Suprapubic skin (tissue), 4 donors: ENCODE measurements around the gene ZBTB16.

ENCODE experiments used
- CTCF ChIP-seq, 2 donors: fragments of 200-600 bp in 1 of 2; fragments of 450-650 bp in 1 of 2; sonication (generic) in 1 of 2; IDR thresholded peaks; one replicate each; pipeline ENCODE4 v1.5.1; 2016 to 2019; ENCODE audit warnings: antibody characterized with exemption in 2 of 2, mild to moderate bottlenecking in 1 of 2, moderate library complexity in 1 of 2
- EP300 ChIP-seq: sonication (generic); formaldehyde crosslinking; IDR thresholded peaks from one replicate; pipeline ENCODE4 v1.6.1; 2017; ENCODE audit warnings: antibody characterized with exemption
- POLR2A ChIP-seq, 2 donors: fragments of 450-650 bp; IDR thresholded peaks; one replicate each; pipeline ENCODE4 v1.6.1; 2017; ENCODE audit warnings: antibody characterized with exemption in 2 of 2, mild to moderate bottlenecking in 2 of 2, moderate library complexity in 2 of 2
- POLR2AphosphoS5 ChIP-seq, 3 donors: sonication (generic); formaldehyde crosslinking; IDR thresholded peaks; one replicate each; pipeline ENCODE4 v1.6.1; 2017; ENCODE audit warnings: antibody characterized with exemption in 3 of 3

GRCh38 chr11:114152785-114153184, 93.3 kb downstream of the ZBTB16 start:
- TF ChIP-seq POLR2A (IDR thresholded peaks at IDR 0.05) (no peak), CTCF (IDR thresholded peaks at IDR 0.05) (no peak), EP300 (no peak), POLR2AphosphoS5 (IDR thresholded peaks at IDR 0.05) (no peak)
